Testis (tissue), 2 donors: ENCODE measurements around the gene PLAGL1.

Experiments used
- CTCF ChIP-seq, 3 experiments: fragments of 450-650 bp in 2 of 3; fragments of 200-600 bp in 1 of 3; sonication (generic) in 1 of 3; IDR thresholded peaks; one replicate each; pipeline ENCODE4 v1.5.1; 2016 to 2019; ENCODE audit warnings: antibody characterized with exemption in 3 of 3, mild to moderate bottlenecking in 2 of 3, moderate library complexity in 1 of 3
- POLR2A ChIP-seq: fragments of 450-650 bp; IDR thresholded peaks from one replicate; pipeline ENCODE4 v1.6.1; 2017; ENCODE audit warnings: antibody characterized with exemption, mild to moderate bottlenecking, moderate library complexity

DNA sequence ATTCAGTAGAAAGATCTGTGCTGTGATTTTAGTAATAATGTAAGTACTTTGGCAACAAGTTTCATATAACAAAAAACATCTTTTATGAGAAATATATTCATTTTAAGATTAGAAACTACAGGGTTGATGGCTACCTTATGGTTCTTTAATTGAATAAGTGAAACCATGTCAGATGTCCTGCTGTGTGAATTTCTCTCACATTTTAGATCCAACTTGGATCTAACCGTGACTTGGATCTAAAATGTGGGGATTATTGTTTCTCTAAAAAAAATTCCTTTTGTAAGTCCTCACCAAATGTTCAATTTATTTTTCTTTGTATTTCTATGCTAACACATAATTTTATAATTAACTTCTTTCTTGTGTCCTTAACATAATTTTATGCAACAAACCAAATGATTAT is 113.4 kb downstream of the PLAGL1 start:
- TF ChIP-seq CTCF (IDR thresholded peaks at IDR 0.05) (no peak), POLR2A (no peak)
